Uterus (tissue), 2 donors: ENCODE data around the gene DPH1.

Source experiments
- POLR2A ChIP-seq, 2 donors: fragments of 450-650 bp; IDR thresholded peaks; one replicate each; pipeline ENCODE4 v1.6.1; 2016; ENCODE audit warnings: antibody characterized with exemption in 2 of 2, mild to moderate bottlenecking in 1 of 2, moderate library complexity in 1 of 2
- TF ChIP-seq, protein P1 (sequence below), 4 experiments: fragments of 200-600 bp in 2 of 4; fragments of 450-650 bp in 2 of 4; sonication (generic) in 2 of 4; IDR thresholded peaks; one replicate each; pipeline ENCODE4 v1.5.1; 2016 to 2019; ENCODE audit warnings: antibody characterized with exemption in 4 of 4, mild to moderate bottlenecking in 2 of 4, moderate library complexity in 1 of 4

GRCh38 chr17:2051061-2051932 lies 21.3 kb downstream of the DPH1 start:
- TF ChIP-seq, protein P1, sequence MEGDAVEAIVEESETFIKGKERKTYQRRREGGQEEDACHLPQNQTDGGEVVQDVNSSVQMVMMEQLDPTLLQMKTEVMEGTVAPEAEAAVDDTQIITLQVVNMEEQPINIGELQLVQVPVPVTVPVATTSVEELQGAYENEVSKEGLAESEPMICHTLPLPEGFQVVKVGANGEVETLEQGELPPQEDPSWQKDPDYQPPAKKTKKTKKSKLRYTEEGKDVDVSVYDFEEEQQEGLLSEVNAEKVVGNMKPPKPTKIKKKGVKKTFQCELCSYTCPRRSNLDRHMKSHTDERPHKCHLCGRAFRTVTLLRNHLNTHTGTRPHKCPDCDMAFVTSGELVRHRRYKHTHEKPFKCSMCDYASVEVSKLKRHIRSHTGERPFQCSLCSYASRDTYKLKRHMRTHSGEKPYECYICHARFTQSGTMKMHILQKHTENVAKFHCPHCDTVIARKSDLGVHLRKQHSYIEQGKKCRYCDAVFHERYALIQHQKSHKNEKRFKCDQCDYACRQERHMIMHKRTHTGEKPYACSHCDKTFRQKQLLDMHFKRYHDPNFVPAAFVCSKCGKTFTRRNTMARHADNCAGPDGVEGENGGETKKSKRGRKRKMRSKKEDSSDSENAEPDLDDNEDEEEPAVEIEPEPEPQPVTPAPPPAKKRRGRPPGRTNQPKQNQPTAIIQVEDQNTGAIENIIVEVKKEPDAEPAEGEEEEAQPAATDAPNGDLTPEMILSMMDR (IDR thresholded peaks at IDR 0.05), result peak in 1 of 4 experiments; percentile 6
- TF ChIP-seq POLR2A (IDR thresholded peaks at IDR 0.05), result no peak
